ENCODE data around the gene GRAMD2B.
"Not testable (repeated sequence)": the region's sequence is repeated elsewhere in the genome, so short reads cannot be mapped to it uniquely, and the experiment has no call there.

GRAMD2B gene

GRCh38 chr5:126450907-126451306, 27.7 kb downstream of the GRAMD2B start:
- no peak for FAIRE-seq

DNA sequence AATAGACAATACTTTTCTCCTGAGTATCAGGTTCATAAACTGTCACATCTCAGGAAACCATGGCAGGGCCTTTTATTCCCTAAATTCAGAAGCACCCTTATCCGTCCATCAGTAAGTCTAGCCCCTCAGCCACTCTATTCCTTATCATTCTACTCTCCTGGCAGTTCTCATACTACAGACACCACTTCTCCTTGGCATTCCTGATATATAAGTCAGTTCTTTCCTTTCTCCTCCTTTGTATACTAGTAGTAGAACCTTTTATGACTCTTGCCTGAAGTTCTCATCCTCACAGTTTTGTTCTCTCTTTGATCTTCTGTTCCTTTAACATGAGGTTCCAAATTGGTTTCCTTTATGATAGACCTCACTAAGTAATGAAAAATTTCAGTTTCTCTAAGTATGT, 29.3 kb downstream of the GRAMD2B start:
- no peak for FAIRE-seq

GRCh38 chr5:126454081-126454480, 30.9 kb downstream of the GRAMD2B start:
- FAIRE-seq = no peak

GRCh38 chr5:126454535-126454934, 31.3 kb downstream of the GRAMD2B start:
- FAIRE-seq = no peak

DNA sequence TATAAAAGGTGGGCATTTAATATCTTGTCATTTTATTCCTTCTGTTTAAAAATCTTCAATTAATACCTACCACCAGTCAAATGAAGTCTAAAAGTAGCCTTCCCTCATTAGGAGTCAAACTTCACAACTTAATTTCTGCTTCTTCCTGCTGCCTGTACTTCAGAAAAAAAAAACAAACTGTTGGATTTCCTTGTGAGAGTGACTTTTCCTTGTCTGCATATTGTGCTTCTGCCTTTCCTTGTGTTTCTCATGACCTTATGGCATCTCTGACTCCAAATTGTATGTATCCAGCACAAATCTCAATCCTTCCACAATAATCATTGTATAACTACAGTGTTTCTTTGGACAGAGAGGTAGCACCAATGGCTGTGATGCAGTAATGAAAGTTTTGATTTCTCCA, 32.1 kb downstream of the GRAMD2B start:
- no peak for FAIRE-seq

DNA sequence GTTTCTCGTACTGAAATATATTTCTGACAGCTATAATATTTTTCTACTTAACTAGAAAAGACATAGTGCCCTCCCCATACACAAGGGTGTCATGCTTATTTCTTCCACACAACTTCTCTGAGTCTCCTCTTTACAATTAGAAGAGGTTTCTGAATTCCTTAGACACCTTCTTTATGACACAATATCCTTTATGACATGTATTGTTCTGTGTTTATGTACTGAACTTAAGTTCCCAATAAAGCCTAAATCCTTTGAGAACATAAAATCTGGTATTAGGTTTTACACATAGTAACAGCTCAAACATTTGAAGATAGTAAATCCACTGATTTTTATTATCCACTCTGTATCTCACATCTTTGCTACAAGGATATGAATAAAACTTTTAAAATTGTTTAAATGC, 32.5 kb downstream of the GRAMD2B start:
- FAIRE-seq = no peak

GRCh38 chr5:126456217-126456820, 33.1 kb downstream of the GRAMD2B start:
- FAIRE-seq = no peak

GRCh38 chr5:126460459-126460858, 37.2 kb downstream of the GRAMD2B start:
- FAIRE-seq = no peak

GRCh38 chr5:126460977-126461376, 37.8 kb downstream of the GRAMD2B start:
- no peak for FAIRE-seq

DNA sequence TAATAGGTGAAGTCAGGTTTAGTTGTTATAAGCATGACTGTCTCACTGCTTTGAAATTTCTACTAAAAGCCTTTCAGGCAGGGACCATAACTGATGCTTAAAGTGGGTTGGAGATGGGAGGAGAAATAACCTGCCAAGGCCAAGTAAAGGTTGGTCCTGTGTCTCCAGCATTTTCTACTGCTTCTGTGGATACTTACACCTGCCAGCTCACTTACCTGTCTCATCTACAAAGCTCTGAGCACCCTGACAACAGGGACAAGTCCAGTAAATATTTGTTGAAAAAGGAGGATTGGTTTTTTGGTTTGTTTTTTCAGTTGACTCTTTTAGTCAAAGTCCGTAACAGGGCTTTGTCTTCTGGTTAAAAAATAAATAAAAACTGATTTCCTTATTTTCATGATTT, 38.6 kb downstream of the GRAMD2B start:
- FAIRE-seq = no peak

DNA sequence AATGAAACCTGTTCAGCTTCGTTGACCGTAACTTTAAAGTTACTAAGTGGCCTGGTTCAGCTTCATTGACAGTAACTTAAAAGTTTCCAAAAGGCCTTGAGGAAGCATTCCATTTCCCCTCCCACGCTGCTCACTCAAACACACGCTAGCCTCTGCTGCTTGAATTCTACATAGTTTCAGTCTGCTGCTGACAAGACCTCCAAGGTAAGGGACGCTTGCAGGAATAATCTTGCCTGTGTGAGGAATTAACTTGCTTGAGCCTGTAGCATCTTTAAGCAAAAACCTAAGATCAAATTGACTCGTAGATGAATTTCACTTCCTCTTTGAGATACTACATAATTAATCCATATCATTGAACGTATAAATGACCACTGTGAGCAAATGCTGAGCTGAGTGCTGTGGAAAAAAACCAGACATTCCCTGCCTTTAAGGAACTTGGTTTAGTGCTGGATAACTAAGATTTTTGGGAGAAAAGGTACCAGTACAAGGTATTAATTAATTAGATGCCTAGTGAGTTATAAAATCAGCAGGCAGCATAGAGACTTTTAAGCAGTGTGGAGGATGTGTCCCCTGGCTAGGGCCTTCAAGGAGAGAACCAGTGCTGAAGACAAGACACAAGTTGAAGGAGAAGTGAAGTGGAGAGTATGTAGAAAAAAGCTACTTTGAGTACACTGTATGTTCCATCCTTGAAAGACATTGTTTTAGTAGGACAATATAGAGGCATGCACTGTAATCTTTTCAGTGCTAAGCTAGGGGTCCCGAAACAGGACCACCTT, 39.2 kb downstream of the GRAMD2B start:
- FAIRE-seq = no peak

GRCh38 chr5:126464016-126464415, 40.8 kb downstream of the GRAMD2B start:
- FAIRE-seq = no peak

DNA sequence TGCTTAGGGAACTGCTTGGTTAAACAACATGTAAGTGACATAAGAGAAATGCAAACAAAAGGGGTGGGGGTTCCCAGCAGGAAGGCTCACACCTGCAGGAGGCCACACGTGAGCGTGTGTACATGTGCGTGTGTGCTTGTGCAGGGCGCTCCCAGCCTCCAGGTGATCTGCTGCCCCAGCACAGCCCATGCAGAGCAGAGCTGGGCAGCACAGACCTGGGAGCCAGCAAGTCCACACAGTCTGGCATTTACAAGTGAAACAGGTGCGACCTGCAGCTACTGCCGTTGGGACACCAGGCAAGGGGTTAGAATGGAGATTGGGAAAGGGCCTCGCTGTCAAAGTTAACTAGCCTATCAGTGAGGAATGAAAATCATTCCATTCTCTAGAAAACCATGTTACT, 41.8 kb downstream of the GRAMD2B start:
- no peak for FAIRE-seq

GRCh38 chr5:126468091-126468490, 44.9 kb downstream of the GRAMD2B start:
- FAIRE-seq = no peak

DNA sequence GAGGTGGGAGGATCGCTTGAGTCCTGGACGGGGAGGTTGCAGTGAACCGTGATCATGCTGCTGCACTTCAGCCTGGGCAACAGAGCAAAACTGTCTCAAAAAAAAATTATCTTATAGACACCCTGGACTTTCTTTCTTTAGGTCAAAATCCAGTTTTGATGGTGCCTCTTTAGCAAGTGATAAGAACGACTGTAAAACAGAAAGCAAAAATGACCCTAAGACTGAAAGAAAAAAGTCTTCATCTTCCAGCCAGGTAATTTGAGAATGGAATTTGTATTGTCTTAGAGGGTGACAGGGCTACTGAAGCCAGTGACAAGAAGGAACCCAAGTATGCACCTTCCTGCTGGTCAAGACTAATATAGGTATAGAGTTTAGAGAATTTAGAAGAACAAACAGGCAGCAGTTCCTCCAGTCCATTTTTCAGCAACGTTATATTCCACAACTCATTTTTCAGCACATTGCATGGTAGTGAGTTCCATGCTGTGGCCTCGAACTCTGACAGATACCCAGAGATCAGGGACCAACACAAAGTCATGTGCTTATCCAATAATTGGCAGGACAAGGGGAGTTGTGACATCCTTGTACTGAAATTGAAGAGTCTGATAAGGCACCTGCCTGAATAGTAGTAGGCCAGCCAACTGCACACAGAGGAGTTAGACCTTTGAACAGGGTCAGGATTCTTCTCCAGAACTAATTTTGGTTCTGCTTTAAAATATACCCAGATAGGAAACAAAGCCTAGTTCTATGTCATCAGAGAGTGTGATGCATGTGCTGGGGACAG, 46.5 kb downstream of the GRAMD2B start:
- no peak for FAIRE-seq

- FAIRE-seq = not testable (repeated sequence)
Measured at GRCh38 chr5:126470529-126470928, 47.3 kb downstream of the GRAMD2B start.

DNA sequence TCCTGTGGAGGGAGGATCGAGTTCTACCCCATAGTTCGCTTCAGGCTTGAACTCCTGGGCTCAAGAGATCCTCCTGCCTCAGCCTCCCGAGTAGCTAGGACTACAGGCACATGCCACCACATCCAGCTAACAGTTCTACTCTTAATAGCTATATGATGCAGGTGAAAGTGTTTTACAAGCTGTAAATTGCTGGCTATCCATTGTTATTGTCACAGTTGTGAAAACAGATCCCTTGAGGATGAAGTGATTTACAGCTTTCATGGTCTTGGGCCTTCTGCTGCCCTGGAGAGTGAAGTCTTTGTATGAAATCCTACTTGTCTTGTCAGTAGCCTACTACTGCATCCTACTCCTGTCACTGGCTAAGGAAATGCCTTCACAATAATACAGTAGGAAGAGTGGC, 48.0 kb downstream of the GRAMD2B start:
- FAIRE-seq = no peak

DNA sequence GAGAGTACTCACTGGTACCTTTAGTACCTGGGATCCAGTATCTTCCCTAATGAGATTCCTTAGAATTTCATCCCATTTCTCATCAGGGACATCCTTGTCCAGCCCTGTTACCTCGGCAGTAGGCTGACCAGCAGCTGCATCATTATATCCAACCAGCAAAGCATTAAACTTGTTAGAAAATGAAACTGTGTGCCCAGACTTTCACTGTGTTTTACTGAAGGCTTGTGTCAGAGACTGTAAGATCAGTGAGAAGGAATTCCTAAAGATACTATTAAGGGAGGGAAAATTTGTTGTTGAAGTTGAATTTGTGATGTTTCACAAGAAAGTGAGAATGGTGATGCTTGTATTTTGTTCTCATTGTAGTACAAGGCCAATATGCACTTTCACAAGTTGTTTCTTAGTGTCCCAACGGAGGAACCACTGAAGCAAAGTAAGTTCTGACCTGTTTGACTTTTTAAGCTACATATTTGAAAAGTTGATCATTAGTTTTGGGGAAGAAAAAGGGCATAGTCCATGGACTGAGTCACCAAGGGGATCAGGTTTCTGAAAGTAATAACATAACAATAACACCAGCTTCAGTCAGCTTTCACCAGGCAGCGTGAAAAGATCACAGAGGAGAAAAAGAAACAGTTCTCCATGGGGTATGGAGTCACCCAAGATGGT, 48.8 kb downstream of the GRAMD2B start:
- no peak for FAIRE-seq

DNA sequence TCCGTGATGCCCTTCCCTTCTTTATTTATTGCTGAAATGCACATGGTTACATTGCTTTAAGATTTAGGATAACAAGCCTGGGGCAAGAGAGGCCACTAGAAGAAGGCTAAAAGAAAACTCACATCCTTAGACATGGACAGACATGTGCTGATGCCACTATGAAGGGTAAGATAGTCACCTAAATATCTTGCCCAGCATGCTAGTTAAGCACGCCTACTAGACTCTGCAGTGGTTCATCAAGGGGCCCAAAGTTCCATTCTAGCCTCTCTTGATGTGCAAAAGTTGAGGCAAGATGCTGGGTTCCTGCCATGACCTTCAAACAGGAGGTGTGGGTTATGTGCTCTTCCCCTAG, 49.3 kb downstream of the GRAMD2B start:
- FAIRE-seq = no peak

DNA sequence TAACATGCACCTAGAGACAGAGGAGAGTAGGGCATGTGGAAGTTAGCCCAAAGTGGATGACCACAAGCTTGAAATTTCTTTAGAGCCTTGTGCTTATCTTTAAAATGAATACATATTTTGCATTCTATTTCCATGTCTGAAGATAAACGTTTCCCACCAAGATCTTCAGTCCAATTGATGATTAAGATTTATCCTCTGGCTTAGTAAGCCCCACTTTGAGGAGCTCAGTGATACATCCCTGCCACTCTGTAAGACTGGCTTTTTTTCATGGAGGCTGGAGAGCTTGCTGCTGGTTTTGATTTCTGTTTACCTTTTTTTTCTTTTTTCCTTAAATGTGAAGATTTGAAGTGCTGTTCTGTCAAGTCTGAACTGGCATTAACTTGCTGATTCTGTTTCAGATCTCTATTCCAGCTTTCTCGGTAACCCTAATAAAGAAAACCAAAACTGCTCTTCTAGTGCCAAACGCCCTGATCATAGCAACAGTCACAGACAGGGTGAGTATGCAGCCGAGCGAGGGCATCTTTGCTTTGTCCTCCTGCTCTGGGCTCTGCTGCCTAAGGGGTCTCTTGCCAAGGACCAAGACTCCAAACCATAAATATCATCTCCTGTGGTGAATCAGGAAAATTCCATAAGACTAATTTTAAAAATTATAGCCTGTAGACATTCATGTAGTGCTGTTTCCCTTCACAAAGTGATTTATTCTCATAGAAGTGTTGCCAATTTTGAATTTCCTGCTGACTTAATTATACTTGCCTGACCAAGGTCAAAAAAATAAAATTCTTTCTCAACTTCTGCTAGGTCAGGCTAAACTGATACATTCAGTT, 54.3 kb downstream of the GRAMD2B start:
- FAIRE-seq = no peak

GRCh38 chr5:126479810-126480209, 56.6 kb downstream of the GRAMD2B start:
- FAIRE-seq = no peak

DNA sequence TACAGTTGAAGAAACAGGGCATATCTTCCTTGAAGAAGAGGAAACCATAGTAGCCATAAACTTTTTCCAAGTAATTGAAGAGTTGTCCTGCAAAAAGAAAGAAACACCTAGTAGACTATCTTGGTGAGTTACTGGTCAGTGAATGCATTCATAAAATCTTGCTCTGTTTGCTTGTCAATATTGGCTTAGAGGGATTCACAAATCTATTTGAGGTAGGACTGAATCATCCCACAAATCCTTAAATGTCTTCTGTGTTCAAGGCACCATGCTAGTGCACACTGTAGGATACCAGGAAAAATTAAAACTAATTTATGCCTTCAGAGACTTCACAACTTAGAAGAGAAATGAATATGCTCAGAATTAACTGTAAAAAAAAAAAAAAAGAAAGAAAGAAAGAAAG, 57.6 kb downstream of the GRAMD2B start:
- no peak for FAIRE-seq

GRCh38 chr5:126481243-126481642, 58.0 kb downstream of the GRAMD2B start:
- no peak for FAIRE-seq

Measured in TTC549 (cell line).